ENCODE measurements around the gene RNF213.

DNA sequence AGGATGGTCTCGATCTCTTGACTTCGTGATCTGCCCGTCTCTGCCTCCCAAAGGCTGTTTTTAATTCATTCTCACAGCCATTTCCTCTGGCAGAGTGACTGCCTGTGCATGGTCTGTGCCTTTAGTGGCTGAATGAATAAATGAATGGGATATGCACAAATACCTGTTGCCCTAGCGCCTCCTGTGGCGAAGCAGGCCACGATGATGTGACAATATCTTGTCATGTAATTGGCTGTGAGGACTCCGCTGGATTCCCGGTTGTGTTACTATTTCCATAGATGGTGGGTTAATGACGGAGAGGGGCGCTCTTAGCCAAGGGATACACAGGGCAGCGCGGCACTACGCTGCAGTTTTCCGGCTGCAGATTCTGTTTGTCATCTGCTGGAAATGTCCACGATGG is 127.5 kb downstream of the RNF213 start:
- no peak for TF ChIP-seq CTCF (IDR thresholded peaks at IDR 0.05)
- no peak for TF ChIP-seq POLR2A (IDR thresholded peaks at IDR 0.05)

Measured in adrenal gland (tissue), 5 donors.